H9 (cell line): ENCODE results near the gene NR2F2. TPM values are rescaled to one million over a fixed set of nuclear protein-coding genes. Genes with fewer than 3 reads are reported as not detected.

Source experiments
- DNase-seq: peaks from one replicate; pipeline ENCODE4 v3.0.0-alpha.2; 2017
- H2AFZ ChIP-seq: one replicate; pipeline ENCODE4 v1.6.1; 2013; ENCODE audit warnings: mild to moderate bottlenecking, low read length, control low read depth, moderate library complexity
- H2AK5ac ChIP-seq: 2 replicates; pipeline ENCODE4 v1.6.1; 2013; ENCODE audit warnings: low read length, control low read depth, mixed read lengths; ENCODE audit not compliant: insufficient read length
- H2BK120ac ChIP-seq: one replicate; pipeline ENCODE4 v1.6.1; 2013; ENCODE audit warnings: low read depth, mild to moderate bottlenecking, low read length, control low read depth, inconsistent platforms; ENCODE audit not compliant: poor library complexity, severe bottlenecking
- H2BK12ac ChIP-seq: 2 replicates; pipeline ENCODE4 v1.6.1; 2013; ENCODE audit warnings: low read length, control low read depth, mixed read lengths, low read depth; ENCODE audit not compliant: insufficient read length
- H2BK15ac ChIP-seq: 2 replicates; pipeline ENCODE4 v1.6.1; 2013; ENCODE audit warnings: low read depth, low read length, control low read depth
- H2BK20ac ChIP-seq: one replicate; pipeline ENCODE4 v1.6.1; 2013; ENCODE audit warnings: low read depth, mild to moderate bottlenecking, low read length, control low read depth, inconsistent platforms; ENCODE audit not compliant: poor library complexity, severe bottlenecking
- H2BK5ac ChIP-seq: 2 replicates; pipeline ENCODE4 v1.6.1; 2013; ENCODE audit warnings: low read length, control low read depth, mixed read lengths; ENCODE audit not compliant: insufficient read length
- H3K14ac ChIP-seq: 2 replicates; pipeline ENCODE4 v1.6.1; 2013; ENCODE audit warnings: low read length, control low read depth; ENCODE audit not compliant: insufficient read depth
- H3K18ac ChIP-seq: 2 replicates; pipeline ENCODE4 v1.6.1; 2013; ENCODE audit warnings: low read depth, mild to moderate bottlenecking, mixed read lengths, low read length, control low read depth; ENCODE audit not compliant: insufficient read length
- H3K23ac ChIP-seq: 2 replicates; pipeline ENCODE4 v1.6.1; 2013; ENCODE audit warnings: low read length, control low read depth, mixed read lengths, low read depth; ENCODE audit not compliant: insufficient read length
- H3K23me2 ChIP-seq: 2 replicates; pipeline ENCODE4 v1.6.1; 2013; ENCODE audit warnings: low read depth, mild to moderate bottlenecking, mixed read lengths, low read length, control low read depth; ENCODE audit not compliant: insufficient read length, poor library complexity, severe bottlenecking
- H3K27ac ChIP-seq: 2 replicates; pipeline ENCODE4 v1.5.1; 2013; ENCODE audit warnings: low read length, control low read depth, mixed read lengths, low read depth; ENCODE audit not compliant: insufficient read length
- H3K27me3 ChIP-seq: 2 replicates; pipeline ENCODE4 v1.6.1; 2013; ENCODE audit warnings: low read length, control low read depth, inconsistent platforms; ENCODE audit not compliant: insufficient read depth
- H3K4ac ChIP-seq: 2 replicates; pipeline ENCODE4 v1.6.1; 2013; ENCODE audit warnings: low read depth, mild to moderate bottlenecking, control low read depth, inconsistent platforms, low read length, moderate library complexity
- H3K4me1 ChIP-seq: 2 replicates; pipeline ENCODE4 v1.6.1; 2013; ENCODE audit warnings: low read length, control low read depth, inconsistent platforms; ENCODE audit not compliant: insufficient read depth
- H3K4me2 ChIP-seq: 2 replicates; pipeline ENCODE4 v1.6.1; 2013; ENCODE audit warnings: low read length, control low read depth, mixed read lengths; ENCODE audit not compliant: insufficient read length, insufficient read depth
- H3K56ac ChIP-seq: 2 replicates; pipeline ENCODE4 v1.6.1; 2013; ENCODE audit warnings: low read depth, mild to moderate bottlenecking, mixed read lengths, low read length, control low read depth; ENCODE audit not compliant: insufficient read length
- H3K79me1 ChIP-seq: 2 replicates; pipeline ENCODE4 v1.6.1; 2013; ENCODE audit warnings: low read depth, mild to moderate bottlenecking, moderate library complexity, low read length, control low read depth, inconsistent platforms; ENCODE audit not compliant: insufficient read depth, poor library complexity, severe bottlenecking
- H3K79me2 ChIP-seq: 2 replicates; pipeline ENCODE4 v1.6.1; 2013; ENCODE audit warnings: low read length, control low read depth, inconsistent platforms; ENCODE audit not compliant: insufficient read depth
- H3K9ac ChIP-seq: 2 replicates; pipeline ENCODE4 v1.6.1; 2013; ENCODE audit warnings: low read length, control low read depth, mixed read lengths; ENCODE audit not compliant: insufficient read length; ENCODE audit errors: extremely low read depth
- H3K9me3 ChIP-seq: one replicate; pipeline ENCODE4 v1.6.1; 2013; ENCODE audit warnings: low read depth, low read length, inconsistent platforms; ENCODE audit not compliant: control insufficient read depth
- H3T11ph ChIP-seq: one replicate; pipeline ENCODE4 v1.6.1; 2013; ENCODE audit warnings: mild to moderate bottlenecking, low read length, control low read depth, inconsistent platforms
- H4K20me1 ChIP-seq: one replicate; pipeline ENCODE4 v1.6.1; 2013; ENCODE audit not compliant: control insufficient read depth, insufficient read length, insufficient read depth
- H4K5ac ChIP-seq: 2 replicates; pipeline ENCODE4 v1.6.1; 2013; ENCODE audit warnings: low read depth, mild to moderate bottlenecking, mixed read lengths, low read length, control low read depth; ENCODE audit not compliant: insufficient read length
- H4K8ac ChIP-seq: replicated peaks from 2 replicates; pipeline ENCODE4 v1.6.1; 2013; ENCODE audit warnings: low read length, control low read depth, mixed read lengths, low read depth; ENCODE audit not compliant: insufficient read length
- H4K91ac ChIP-seq: 2 replicates; pipeline ENCODE4 v1.6.1; 2013; ENCODE audit warnings: low read depth, mild to moderate bottlenecking, moderate library complexity, mixed read lengths, low read length, control low read depth; ENCODE audit not compliant: insufficient read length
- H3K27ac Mint-ChIP-seq, 3 experiments: 2 replicates in 2 of 3; 3 replicates in 1 of 3; pipeline ENCODE4 v1.8.0; 2020 to 2021; ENCODE audit warnings: mixed read lengths in 3 of 3, mild to moderate bottlenecking in 1 of 3, moderate library complexity in 1 of 3
- H3K27me3 Mint-ChIP-seq: 2 replicates; pipeline ENCODE4 v1.8.0; 2021; ENCODE audit warnings: low read depth, mild to moderate bottlenecking, moderate library complexity, mixed read lengths
- H3K36me3 Mint-ChIP-seq, 3 experiments: 2 replicates in 2 of 3; 3 replicates in 1 of 3; pipeline ENCODE4 v1.8.0; 2020 to 2021; ENCODE audit warnings: low read depth in 3 of 3, mixed read lengths in 3 of 3; ENCODE audit not compliant: insufficient read depth in 1 of 3
- H3K4me1 Mint-ChIP-seq, 2 experiments: 2 replicates each; pipeline ENCODE4 v1.8.0; 2020; ENCODE audit warnings: mixed read lengths in 2 of 2
- H3K4me3 Mint-ChIP-seq, 2 experiments: 2 replicates in 1 of 2; 3 replicates in 1 of 2; pipeline ENCODE4 v1.8.0; 2020 to 2021; ENCODE audit warnings: mild to moderate bottlenecking in 2 of 2, mixed read lengths in 2 of 2, moderate library complexity in 1 of 2
- H3K9me3 Mint-ChIP-seq, 2 experiments: 2 replicates in 1 of 2; 3 replicates in 1 of 2; pipeline ENCODE4 v1.8.0; 2020; ENCODE audit warnings: mild to moderate bottlenecking in 2 of 2, mixed read lengths in 2 of 2, moderate library complexity in 1 of 2
- CTCF ChIP-seq: fragments of 200-600 bp; sonication (generic); conservative IDR thresholded peaks from 3 replicates; pipeline ENCODE4 v1.8.0; 2021; ENCODE audit warnings: antibody characterized with exemption, mild to moderate bottlenecking
- WGBS: extraction: QIAGEN DNeasy Blood & Tissue Kit; methylation state at CpG from one replicate; pipeline ENCODE4 v1.1.7; 2013; ENCODE audit warnings: missing lambda C conversion rate, low lambda C conversion rate, mixed read lengths; ENCODE audit not compliant: insufficient read length; ENCODE audit errors: extremely low coverage; 5-methylcytosine and 5-hydroxymethylcytosine counted together
- total RNA-seq: library from RNA; stranded (reverse); gene quantifications from 2 replicates; pipeline ENCODE4 v1.2.1, GENCODE V29; 2021

The NR2F2 gene
- total RNA-seq, 1 experiment from 2014 or later = 0.24 TPM

DNA sequence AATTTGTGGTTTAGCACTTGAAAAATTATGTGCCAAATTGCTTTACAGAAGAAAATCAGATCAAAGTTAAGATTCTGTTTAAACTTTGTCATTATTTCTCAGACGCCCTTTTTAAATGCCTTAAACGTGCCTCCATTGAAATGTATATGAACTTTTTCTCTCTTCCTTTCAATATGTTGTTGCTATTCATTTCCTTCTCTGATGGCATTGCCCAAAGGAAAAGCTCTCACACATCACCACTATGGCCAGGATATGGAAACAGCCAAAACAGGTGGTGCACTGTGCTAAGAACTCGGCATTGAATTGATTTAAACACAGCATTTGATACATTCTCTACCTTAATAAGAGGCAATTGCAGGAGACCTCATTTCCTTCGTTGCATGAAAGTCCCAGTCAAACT, 35.7 kb upstream of the NR2F2 start:
- peaks cover 19 to 21% of the 10 kb centered on the region in 2 experiments for H3K9me3 Mint-ChIP-seq
- no peak for TF ChIP-seq CTCF
- Histone ChIP-seq H4K91ac (no peak overlapping the region), H4K8ac (no peak overlapping the region), H3K27me3 (no peaks in the 10 kb centered on the region), H3K23ac (no peak overlapping the region), H3K23me2 (no peaks in the 10 kb centered on the region), H3K9me3 (peaks cover 4% of the 10 kb centered on the region), H2BK120ac (no peak overlapping the region), H2BK5ac (no peak overlapping the region), H4K5ac (no peak overlapping the region), H3K4me2 (peak overlapping the region; percentile 57), H2BK15ac (no peak overlapping the region), H3K4me1 (peaks cover 8% of the 10 kb centered on the region), H4K20me1 (no peaks in the 10 kb centered on the region), H2AK5ac (no peak overlapping the region), H3K79me1 (no peaks in the 10 kb centered on the region), H2BK12ac (no peak overlapping the region), H3K56ac (no peak overlapping the region), H2AFZ (no peak overlapping the region), H3K4ac (no peak overlapping the region), H3T11ph (no peak overlapping the region), H3K9ac (no peak overlapping the region), H3K14ac (no peak overlapping the region), H3K18ac (no peak overlapping the region), H2BK20ac (no peak overlapping the region), H3K79me2 (no peaks in the 10 kb centered on the region), H3K27ac (peak overlapping the region; percentile 71)
- H3K4me3 Mint-ChIP-seq = no peak overlapping the region
- DNase-seq = no peak
- H3K27ac Mint-ChIP-seq = peak overlapping the region in 2 of 3 experiments; percentile 11 to 88; a peak in 3 of 7 replicates
- H3K27me3 Mint-ChIP-seq = peaks cover 14% of the 10 kb centered on the region
- peaks cover 7 to 18% (median 9%) of the 10 kb centered on the region in 3 experiments for H3K36me3 Mint-ChIP-seq
- WGBS = no CpG with 5 or more reads among the region's 4 CpGs
- peaks cover 27 to 28% of the 10 kb centered on the region in 2 experiments for H3K4me1 Mint-ChIP-seq
